Fibroblast of lung (primary cell): ENCODE results near the gene ATP9B.

ENCODE experiments used
- EZH2 ChIP-seq: IDR thresholded peaks from 2 replicates; pipeline ENCODE4 v1.5.1; 2012; ENCODE audit warnings: low read length, control low read depth, mild to moderate bottlenecking; ENCODE audit errors: missing control alignments
- TF ChIP-seq, protein P1 (sequence below), 2 donors: IDR thresholded peaks in 1 of 2; conservative IDR thresholded peaks in 1 of 2; 1 replicate in 1 of 2; 2 replicates in 1 of 2; pipeline ENCODE4 v1.5.1; 2011 to 2012; ENCODE audit warnings: low read length in 2 of 2, control low read depth in 1 of 2, inconsistent platforms in 1 of 2, low read depth in 1 of 2, mild to moderate bottlenecking in 1 of 2

DNA sequence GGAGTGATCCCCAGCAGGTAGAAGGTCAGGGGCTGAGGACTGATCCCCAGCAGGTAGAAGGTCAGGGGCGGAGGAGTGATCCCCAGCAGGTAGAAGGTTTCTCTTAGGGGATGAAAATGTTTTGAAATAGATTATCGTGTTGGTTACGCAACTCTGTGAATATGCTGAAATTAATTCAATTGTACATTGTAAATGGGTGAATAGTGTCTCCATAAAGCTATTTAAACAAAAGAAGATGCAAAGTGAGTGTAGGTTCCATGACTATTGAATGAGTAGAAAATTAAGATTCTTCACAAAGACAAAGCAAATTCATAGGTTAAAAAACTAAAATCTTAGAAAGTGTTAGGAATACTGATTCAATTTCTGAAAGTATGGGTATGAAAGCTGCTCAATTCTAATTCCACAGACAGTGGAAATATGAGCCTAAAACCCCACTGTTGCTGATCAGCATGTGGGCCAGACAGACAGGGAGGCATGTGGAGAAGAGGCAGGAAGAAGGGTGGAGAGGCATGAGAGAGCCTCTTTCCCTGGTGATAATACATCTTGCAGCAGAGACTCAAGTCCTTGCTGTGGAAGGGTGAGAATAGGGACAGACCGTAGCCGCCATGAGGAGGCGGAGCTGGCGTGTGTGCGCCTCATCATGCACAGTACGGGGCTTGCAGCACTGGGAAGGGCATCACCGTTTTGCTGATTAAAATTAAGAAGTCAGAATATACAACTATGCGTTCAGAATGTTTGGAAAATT lies 240.6 kb downstream of the ATP9B start:
- TF ChIP-seq, protein P1, sequence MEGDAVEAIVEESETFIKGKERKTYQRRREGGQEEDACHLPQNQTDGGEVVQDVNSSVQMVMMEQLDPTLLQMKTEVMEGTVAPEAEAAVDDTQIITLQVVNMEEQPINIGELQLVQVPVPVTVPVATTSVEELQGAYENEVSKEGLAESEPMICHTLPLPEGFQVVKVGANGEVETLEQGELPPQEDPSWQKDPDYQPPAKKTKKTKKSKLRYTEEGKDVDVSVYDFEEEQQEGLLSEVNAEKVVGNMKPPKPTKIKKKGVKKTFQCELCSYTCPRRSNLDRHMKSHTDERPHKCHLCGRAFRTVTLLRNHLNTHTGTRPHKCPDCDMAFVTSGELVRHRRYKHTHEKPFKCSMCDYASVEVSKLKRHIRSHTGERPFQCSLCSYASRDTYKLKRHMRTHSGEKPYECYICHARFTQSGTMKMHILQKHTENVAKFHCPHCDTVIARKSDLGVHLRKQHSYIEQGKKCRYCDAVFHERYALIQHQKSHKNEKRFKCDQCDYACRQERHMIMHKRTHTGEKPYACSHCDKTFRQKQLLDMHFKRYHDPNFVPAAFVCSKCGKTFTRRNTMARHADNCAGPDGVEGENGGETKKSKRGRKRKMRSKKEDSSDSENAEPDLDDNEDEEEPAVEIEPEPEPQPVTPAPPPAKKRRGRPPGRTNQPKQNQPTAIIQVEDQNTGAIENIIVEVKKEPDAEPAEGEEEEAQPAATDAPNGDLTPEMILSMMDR (conservative IDR thresholded peaks at IDR 0.05 in 1 of 2, IDR thresholded peaks at IDR 0.05 in 1 of 2; ENCODE audit: low read depth in 1 of 2, low read length in 2 of 2): no peak
- no peak for TF ChIP-seq EZH2
